GM19467 (cell line): ENCODE results near the gene PRRT4.

Experiments
- ATAC-seq: cut with Tn5 transposase; IDR thresholded peaks from one replicate; pipeline ENCODE4 v1.9.1; 2021; ENCODE audit warnings: mild to moderate bottlenecking, moderate library complexity; ENCODE audit not compliant: unreplicated experiment

The PRRT4 gene

GRCh38 chr7:128361411-128362379, at the start of gene PRRT4:
TSS of gene PRRT4 (minus strand) at chr7:128361690.
- no peak for ATAC-seq

GRCh38 chr7:128410451-128410753, 48.9 kb upstream of the PRRT4 start:
- ATAC-seq, result no peak

- peak; percentile 79 for ATAC-seq
Measured at GRCh38 chr7:128409596-128410450, 48.3 kb upstream of the PRRT4 start, which contains the start of gene IMPDH1. TSS of gene IMPDH1 (minus strand) at chr7:128409982. CDS start at chr7:128409901, 81 bp downstream.

DNA sequence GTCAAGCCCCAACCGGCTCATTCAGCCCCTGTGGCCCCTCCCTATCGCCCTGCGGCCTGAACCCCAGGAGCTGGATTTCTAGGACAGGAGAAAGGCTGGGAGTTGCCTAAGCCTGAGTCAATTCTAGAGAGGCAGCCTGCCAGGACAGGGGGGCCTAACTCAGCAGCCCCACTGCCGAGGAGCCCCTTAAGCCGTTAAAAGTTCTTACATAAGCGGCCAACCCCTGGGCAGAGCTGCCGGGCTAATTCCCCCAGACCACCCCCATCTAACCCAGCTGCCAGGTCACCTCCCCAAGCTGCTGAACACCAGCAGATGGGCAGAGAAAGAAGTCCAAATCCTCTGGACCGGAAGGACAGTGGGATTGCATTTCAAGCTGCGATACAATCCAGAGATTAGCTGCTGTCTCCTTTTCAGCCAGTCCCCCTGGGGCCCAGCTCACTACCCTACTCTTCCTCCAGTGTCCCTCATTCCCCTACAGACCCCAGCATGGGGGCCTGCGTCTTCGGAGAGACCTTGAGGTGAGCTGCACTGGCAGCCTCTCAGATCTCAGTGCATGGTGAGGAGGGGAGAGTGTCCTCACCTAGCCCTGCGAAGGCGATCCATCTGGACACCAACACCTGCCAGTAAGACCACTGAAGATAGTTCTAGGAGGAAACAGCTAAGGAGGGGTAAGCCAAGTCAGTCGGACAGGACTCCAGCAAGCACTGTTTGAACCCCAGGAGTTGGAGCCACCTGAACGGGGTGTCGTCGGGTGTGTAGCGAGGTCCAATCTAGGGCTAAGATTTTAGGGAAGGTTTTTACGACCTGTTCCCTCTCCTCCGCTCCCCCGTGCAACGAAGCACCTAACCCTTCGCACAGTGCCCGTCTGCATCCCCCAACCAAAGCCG, 47.5 kb upstream of the PRRT4 start:
- no peak for ATAC-seq

DNA sequence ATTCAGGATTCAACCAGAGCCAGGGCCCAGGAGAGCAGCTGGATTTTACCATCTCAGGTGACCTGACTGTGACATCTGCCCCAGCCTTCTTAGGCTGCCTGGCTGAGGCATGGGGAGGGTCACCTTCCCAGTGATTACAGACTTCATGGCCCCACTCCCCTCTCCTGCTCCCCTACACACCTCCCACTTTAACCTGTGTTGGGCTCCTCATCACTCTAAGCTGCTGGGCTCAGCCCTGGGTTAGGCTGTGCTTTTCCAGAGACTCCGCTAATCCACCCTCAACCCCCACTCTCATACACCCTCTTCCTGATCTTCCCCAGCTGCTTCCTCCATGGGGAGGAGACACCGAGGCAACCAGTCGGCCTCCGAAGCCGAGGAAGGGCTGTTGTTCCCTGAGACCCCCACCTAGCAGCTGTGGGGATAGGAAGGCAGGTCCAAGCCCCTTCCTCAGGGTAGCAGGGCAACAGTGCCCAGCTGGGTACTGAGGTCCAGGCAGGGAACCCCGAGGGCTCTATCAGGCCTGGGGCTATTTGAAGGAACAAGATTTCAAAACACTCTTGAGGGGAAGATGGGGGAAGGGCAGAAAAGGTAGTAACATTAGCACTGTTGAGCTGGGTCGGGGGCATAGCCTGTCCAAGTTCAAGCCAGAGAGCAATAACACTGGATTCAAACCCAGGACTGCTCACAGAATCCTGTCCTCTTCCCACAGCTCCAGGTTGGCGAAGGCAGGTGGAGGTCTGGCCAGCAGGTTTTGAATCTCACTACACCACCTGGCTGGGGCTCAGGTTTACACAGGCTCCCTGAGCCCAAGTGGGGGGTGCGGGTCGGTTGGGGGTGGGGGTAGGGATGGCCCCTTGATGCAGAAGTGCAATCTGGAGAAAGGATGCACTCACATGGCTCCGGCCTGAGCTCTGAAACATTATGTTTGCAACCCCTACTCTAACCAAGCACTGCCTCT, 46.5 kb upstream of the PRRT4 start:
- ATAC-seq, result no peak

DNA sequence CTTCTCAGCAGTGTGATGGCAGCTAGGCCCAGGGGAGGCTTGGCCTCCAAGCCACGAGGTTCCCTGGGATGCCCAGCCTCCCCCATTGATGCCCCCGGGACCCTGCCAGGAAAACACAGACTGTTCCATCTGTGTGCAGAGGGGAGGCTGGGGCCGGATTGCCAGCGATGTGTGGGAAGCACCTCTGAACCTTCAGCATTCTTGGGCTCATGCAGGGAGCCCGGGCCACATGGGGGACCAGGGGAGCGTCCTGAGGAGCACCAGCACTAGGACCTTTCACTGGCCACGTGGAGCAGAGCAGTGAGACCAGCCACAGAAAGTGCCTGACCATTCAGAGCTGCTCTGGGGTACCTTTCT, 45.7 kb upstream of the PRRT4 start:
- no peak for ATAC-seq

DNA sequence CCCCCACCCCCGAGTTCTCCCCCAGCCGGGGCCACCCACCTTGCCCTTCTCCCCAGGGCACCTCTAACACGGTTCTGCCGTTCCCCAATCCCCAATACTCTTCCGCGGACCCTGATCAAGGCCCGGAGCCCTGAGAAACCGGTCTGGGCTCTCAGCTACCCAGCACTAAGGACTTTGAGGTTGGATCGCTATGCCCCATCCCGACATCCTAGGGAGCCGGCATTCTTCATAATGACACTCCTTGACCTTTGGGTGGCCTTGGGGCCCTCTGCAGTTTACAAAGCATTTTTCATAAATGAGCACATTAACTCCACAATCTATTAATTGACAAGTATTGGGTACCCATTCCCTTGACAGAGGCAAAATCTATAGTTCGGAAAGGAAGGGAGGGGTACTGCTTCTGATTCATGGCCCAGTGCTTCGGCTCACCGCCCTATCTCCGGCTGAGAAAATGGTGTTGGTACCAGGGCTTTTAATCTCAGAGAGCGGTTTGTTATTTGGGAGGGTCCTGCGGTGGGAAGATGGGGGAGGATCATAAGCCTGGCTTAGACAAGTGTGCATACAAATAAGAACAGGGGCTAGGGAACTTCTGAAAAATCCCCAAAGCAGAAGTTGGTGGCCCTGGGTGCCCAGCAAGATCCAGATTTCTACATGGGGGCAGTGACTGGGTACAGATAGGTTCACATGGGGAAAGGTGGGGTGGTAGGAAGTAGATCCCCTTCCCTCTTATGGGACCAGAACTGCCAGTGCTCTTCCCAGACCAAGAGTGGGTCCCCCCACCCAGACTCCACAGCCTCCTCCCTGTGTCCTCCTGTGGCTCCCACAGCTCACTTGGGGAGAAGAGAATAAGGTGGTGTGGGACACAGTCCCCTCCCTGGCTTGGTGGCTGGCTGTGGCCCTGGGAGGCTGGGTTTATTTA, 45.1 kb upstream of the PRRT4 start:
- ATAC-seq, result no peak

DNA sequence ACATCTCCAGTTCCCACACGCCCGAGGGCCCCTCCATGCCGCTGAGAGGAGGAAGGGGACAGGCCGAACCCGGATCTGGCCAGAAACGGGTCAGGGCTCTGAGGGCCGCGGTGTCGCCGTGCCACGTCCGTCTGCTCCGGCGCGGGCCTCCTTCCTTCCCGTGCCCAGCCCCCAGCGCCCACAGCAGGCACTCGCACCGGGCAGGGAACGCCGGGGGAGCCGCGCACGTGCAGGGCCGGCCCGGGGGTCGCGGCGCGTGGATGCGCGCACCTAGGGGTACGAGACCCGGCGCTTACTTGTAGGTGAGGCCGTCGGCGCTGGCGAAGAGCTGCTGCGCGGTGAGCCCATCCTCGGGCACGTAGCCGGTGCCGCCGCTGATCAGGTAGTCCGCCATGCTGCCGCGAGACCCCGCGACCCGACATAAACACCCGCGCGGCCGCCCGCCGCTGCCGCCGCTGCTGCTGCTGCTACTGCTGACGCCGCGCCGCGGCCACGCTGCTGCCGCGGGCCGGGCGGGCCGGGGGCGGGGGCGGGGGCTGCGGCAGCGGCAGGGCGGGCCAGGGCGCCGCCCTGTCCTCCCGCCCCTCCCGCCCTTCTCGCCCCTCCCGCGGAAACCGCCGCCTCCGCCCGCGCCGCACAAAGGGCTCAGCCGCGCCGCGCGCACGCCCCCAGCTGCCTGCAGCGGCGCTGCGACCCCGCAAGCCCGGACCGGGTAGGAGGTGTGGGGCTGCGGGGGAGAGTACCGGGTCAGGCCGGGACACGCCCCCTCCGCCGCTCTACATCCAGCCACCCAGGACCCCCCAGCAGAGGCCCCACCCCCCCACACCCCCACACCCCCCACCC, 44.2 kb upstream of the PRRT4 start:
- no peak for ATAC-seq

GRCh38 chr7:128404886-128405470, 43.5 kb upstream of the PRRT4 start:
- no peak for ATAC-seq

GRCh38 chr7:128404143-128404681, 42.7 kb upstream of the PRRT4 start:
- ATAC-seq, result no peak

DNA sequence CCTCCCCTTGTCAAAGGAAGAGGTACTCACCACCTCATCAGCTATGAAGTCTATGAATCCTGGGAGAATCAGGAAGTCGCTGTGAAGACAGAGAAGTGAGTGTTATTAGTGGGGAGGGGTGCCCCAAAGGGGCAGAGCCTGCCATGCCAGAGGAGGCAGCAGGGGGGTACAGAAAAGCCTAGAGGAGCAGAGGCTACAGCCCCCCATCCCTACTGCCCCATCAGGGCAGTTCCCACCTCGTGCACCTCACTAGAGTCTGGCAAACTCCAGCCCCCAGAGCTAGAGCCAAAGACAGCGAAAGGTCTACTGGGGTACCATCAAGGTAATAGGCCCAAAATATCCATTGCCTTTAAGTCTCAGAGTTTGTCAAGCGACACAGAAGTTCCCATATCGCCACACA, 42.2 kb upstream of the PRRT4 start:
- ATAC-seq, result no peak

GRCh38 chr7:128402356-128402755, 40.9 kb upstream of the PRRT4 start:
- ATAC-seq, result no peak

DNA sequence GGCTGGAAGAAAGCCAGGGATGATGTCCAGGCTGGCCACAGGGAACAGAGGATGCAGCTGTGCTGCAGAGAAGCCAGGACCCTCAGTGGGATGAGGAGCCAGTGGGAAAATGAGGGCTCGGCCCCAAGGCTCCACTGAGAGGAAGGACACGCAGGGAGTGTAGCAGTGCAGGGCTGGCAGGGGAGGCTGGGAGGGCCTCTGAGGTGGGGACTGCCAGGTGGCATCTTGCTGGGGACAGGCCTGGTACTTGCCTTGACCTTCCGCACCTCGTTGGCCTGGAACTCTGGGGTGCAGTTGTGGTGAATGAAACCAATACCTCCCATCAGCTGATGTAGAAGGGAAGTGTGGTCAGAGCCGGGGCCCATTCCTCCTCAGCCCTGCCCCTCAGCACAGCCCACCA, 39.1 kb upstream of the PRRT4 start:
- no peak for ATAC-seq

GRCh38 chr7:128399991-128400390, 38.5 kb upstream of the PRRT4 start:
- ATAC-seq, result no peak

DNA sequence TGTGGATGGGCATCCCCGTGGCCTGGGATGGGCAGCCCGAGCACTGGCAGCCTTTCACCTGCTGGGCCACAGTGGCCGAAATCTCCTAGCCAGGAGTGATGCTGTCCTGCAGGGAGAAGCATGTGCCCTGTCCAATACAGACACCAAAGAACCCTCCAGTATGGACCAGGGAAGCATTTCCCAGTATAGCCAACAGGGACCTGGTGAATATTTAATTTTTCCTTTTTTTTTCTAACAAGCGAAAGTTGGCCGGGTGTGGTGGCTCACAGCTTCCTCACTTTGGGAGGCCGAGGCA, 37.3 kb upstream of the PRRT4 start:
- ATAC-seq, result no peak

DNA sequence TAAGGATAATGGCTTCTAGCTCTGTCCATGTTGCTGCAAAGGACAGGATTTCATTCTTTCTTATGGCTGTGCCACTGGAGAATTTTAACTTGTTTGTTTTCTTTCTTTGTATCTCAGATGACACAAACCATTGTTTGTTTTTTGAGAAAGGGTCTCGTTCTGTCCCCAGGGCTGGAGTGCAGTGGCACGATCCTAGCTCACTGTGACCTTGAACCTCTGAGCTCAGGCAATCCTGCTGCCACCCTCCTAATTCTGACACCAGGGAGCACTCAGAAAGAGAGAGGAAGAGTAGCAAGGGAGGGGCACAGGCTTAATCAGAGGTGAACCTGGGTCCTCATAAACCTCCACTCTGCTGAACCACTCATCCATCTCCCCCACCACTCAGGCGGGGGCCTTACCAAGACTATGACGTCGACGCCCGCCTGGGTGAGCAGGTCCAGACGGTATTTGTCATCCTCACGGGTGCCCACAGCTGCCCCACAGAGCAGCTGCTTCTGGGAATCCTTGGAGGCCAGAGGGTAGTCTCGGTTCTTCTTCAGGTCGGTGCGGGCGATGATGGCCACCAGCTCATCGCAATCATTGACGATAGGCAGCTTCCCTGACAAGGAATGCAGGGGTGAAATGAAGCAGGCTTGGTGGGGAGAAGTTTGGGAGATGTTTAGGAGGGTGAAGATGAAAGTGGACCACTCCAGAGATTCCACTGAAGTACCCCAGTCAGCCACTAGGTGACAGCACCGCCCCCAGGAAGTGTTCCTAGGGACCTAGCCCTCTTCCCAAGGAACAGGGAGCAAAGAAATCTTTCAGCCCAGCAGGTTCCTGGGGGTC, 36.7 kb upstream of the PRRT4 start:
- ATAC-seq, result no peak

DNA sequence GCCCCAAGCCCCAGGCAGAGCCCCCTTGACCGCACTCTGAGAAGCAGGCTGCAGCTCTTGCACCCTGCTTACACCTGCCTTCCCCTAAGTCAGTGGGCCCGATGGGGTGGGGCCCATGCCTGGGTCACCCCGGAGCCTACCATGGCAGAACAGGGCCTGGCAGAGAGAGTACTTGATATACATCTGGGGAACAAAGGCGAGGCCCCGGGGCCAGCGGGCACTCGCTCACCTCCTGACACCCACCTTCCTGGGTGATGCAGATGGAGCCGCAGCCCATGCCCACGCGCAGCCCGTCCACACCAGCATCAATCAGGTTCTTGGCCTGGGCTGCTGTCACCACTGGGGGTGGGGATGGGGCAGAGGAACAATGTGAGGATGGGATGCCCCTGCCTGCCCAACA, 34.9 kb upstream of the PRRT4 start:
- ATAC-seq, result no peak
